ENCODE data around the gene AFDN.

AFDN gene

DNA sequence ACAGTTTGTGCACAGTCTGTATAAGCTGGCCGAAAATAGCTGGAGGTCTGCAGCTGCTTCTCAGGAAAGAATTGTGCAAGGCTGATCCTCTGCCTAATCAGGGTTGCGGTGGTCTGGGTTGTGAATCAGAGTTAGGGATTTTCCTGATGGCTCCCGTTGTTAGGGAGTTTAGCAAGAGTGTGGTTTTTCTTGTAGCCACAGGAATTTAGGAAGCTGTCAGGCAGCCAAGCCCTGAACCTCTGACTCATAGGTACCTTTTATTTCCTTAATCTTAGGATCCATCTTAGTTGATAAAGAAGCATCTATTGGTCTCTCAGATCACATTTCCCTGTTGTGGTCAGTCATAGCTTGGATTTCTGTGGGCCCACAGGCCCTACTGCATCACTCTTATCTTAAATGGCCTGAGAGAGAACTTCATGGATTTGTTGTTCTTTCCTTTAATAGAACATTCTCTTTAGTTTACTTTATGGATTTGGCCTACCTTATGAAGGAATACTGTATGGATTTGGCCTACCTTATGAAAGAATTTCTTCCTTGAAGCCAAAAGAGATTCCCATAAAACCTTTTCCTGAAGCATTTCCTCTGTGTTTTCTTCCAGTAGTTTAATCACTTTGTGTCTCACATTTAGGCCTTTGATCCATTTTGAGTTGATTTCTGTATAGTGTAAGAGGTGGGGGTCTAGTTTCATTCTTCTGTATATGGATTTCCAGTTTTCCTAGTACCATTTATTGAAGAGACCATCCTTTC, 181.1 kb downstream of the AFDN start:
- DNase-seq = no peak

DNA sequence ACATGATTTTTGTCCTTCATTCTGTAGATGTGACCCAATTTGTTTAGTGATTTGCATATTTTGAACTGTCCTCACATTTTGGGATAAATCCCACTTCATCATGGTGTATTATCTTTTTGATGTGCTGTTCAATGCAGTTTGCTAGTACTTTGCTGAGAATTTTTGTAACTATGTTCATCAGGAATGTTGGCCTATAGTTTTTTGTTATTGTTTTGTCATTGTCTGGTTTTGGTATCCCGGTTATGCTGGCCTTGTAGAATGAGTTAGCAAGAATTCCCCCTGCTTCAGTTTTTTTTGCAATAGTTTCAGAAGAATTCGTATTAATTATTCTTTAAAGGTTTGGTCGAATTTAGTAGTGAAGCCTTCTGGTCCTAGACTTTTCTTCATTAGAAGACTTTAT, 182.6 kb downstream of the AFDN start:
- DNase-seq = no peak

DNA sequence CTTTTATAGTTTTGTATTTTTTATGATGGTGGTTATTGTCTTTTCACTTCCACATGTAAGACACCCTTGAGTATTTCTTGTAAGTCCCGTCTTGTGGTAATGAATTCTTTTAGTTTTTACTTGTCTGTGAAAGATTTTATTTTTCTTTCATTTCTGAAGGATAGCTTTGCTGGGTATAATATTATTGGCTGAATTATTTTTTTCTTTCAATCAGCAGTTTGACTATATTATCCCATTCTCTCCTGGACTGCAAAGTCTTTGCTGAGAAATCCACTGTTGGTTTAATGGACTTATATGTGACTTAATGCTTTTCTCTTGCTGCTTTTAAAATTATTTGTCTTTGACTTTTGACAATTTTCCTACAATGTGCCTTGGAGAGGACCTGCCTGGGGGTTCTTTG, 184.6 kb downstream of the AFDN start:
- no peak for DNase-seq

DNA sequence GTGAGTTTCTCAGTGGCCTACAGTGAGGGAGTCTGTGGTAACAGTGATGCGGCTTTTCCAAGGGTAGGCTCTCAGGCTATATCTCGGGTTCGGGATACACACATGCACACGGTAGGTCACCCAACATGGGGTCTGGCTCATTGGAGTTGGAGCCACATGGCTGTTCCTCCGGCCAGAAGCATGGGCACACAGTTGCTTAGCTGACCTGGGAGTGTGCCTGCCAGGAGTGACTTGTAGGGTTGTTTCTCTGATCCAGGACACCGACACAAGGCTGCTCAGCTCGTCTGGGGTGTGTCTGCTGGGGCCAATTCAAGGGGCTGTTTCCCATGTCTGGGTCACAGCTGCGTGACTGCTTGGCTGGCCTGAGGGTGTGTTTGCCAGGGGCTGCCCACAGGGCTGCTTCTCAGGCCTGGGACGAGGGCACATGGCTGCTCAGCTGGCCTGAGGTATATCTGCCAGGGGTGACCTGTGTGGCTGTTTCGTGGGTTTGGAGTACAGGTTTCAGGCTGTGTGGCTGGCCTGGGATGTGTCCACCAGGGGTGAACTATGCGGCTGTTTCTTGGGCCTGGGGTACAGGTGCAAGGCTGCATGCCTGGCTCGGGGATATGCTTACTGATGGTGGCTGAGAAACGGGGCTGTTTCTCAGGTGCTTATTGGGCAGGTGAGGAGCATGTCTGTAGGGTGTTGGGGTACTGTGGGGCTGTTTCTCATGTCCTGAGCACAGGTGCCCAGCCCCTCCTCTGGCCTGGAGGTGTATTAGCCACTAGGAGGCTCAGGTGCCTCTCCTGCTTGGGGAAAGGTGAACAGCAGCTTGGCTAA, 185.9 kb downstream of the AFDN start:
- DNase-seq = no peak

DNA sequence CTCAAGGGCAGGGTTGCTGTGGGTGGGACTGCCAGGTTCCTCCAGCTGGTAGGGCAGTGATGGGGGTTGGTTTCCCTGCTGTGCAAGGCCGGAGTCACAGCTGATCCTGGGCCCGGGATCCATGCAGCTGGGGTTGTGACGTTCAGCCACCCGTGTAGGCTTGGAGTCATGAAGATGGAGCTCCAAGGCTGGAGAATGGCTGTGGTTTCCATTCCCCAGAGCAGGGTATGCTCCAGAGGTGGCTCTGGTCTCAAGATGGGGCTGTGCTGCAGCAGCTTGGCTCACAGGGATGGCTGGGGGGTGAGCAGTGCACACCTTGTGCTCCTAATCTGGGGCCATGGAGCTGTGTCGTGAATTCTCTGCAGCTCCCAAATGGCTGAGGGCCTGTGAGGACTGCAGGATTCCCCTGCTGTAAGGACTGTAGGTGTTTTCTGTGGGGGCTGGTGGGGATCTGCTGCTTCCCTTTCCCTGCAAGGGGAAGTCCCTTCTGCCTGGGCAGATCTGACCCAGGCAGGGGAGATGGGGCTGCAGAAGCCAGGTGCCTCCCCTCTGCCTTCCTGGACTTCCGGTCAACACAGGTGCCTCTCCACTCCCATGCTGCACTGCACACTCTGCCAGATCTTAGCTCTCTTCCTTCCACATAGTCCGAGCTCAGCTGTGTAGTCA, 186.7 kb downstream of the AFDN start:
- no peak for DNase-seq

DNA sequence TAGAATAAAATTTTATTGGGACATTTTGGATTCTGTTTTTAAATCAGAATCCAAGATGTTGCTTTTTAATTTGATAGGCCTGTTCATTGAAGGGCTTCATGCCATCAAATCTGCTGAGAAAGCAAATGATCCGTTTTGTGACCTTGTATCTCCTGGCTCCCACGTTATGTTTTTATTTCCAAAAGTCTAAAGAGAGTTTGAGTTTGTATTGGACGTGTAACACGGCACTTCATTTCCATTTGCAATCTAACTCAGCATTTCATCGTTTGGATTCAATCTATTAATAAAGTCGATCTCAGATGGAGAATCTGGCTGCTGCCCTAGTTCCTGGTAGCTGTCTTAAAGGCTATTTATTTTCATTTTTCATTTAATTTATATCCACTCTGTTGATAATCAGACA, 187.7 kb downstream of the AFDN start:
- DNase-seq = no peak

DNA sequence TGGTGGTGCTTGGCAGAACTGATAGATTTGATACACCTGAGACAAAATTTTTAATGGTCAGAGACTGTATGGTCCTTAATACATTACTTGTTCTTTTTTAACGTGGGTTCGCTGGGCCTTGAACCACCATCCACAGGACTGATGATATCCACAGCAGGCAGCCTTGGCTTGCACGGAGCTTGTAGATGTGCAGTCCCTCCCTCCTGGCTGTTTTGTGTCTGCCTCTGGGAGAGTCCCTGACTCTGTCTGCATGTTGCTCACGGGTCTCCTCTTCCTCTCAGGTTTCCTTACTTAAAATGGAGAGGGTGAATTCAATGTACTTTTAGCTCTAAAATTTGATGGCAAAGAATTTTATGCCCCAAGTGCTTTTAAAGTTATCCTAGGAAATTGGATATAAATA, 188.3 kb downstream of the AFDN start:
- DNase-seq = no peak

DNA sequence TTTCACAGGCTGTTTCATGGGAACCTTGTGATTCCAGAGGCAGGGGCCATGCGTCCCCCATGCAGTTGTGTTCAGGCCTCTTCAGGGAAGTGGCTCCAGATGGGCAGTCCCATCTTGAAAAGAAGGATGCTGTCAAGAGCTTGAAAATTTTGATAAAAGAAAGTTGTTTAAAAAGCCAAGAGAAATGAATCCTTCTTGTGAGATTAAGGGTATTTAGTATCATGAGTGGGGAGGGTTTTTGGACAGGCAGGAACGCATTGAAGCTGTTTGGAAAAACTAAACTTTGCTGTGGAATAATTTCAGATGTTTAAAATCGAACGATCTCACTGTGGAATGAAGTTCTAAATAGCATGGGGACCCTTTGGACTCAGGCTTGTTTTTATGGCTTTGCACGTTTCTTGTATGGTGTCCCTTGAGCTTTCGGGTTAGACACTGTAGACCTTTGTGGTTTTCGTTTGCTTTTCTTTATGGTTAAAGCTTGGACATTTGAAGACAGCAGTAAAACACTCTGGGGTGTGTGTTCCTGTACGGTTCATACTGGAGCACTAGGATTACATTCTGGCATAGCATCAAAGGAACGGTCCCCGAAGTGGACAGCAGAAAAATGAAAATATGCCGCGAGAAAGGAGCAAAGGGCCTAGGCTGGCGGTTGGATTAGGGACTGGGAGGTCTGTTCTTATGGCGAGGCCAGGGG, 188.9 kb downstream of the AFDN start:
- no peak for DNase-seq

DNA sequence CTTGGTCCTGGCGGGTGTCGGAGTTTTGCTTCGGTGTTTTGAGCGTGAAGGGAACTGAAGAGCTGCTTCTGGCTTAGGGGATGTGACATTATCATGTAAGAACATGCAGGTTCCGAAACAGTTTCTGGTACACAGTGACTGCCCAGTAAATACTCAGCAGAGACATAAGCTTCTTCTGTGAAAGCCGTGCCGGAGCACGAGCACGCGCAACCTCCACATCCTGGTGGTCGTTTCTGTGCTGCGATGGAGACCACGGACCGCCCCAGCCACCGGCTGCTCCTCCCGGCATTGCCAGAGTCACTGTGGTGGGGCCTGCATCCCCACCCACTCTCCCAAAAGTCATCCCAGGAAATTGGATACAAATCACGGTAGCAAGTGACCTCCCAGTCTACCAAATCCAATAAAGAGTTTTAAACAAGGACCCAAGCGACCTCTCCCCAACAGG, 189.5 kb downstream of the AFDN start:
- no peak for DNase-seq

DNA sequence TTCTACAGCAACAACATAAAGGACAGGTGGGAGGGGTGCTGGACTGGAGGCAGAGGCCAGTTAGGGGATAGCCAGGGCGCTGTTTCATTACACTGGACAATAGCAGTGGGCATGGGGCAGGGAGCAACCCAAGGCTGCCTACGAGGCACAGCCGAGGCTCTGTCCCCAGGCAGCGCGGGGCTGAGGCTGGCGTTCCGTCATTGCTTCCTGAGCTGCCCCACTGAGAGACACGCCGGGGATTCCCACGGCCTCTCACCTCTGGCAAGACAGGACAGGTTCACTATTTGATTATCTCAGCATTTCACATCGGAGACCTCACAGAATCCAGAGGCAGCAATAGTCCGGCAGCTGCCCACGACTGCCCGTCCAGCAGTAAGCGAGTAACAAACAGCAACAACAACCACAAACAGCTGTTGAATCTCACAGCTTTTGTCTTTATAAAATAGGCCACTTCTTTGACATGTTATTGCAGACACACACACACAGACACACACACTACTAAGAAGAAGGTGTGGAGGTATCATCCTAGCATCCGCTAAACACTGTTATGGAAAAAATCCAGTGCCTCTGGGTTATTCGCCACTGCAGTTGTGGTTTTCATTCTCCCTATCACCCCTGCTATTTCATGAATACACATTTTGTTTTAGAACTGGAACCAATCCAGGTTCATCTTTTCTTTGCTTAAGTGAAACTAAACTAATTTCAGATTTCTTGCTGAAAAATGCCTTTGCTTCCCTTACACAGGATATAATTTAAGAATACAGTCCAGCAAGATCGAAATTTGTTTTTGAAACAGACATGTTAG, 190.2 kb downstream of the AFDN start:
- DNase-seq = no peak

DNA sequence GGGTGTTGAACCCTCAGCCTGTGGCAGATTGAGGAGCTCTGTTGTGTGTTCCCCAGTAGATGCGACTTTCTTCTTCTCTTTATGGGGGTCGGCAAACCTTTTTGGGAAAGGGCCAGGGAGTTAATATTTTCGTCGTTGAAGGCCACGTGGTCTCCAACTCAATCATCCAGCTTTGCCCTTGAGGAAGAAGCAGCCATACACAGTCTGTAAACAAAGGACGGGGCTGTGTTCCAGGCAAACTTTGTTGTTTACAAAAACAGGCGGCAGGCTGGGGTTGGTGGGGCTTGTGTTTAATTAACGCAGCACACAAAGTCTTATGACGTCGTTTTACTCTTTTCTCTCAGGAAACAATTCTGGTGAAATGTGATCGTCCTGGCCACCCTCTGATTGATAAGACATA, 190.9 kb downstream of the AFDN start:
- DNase-seq = no peak

DNA sequence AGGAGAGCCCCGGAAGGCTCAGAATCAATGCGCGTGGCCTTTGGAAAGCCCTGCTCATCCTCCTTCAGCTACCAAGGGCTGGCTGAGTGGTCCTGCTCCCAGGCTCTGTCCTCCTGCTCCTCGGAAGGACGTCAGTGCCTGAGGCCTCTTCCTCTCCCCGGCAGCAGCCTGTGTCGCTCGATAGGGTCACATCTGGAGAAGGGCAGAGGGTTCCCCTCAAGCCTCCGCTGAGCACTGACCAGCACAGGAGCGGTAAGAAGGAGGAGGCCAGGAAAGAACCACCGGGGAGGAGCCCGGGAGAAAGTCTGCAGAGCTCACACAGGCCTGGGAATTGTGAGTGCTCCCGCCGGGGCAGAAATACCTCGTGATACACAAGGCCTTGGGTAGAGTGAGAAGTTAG, 192.0 kb downstream of the AFDN start:
- no peak for DNase-seq

DNA sequence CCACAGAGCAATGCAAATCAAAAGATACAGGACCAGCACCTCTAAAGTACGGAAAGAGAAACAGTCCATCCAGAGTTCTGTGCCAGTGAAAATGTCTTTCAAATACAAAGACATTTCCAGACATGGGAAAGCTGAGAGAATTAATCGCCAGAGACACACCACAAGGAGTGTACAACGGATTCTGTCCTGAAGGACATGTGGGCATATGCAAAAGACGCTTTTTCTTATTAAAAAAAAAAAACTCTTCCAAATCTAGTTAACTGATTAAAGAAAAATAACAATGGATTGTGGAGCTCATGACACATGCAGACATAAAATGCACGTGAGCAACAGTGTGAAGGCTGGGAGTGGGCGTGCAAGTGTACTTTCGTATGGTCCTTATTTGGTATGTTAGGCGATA, 193.5 kb downstream of the AFDN start:
- DNase-seq = no peak

DNA sequence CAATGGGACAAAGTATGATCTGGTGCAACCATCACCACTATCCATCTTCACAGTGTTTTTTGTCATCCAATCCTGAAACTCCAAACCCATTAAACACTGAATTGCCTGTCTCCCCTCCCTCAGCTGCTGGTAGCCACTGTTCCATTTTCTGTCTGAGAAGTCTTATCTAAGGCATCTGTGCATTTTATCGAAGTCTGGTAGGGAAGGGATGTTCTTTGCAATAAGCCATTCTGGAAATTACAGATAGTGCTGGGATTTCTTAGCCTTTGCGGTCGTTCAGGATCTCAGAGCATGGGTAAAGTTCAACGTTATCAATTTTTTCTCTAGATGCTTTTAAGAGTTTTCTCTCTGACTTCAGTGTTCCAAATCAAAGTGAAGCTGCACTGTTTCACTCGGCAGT, 194.9 kb downstream of the AFDN start:
- no peak for DNase-seq

Measured in COR-L47 (cell line).